Sigmoid colon (tissue), 7 donors: ENCODE results near the gene SLC15A3. TPM values are rescaled to one million over a fixed set of nuclear protein-coding genes. Genes with fewer than 3 reads are reported as not detected.

ENCODE experiments used
- DNase-seq: peaks from one replicate; pipeline ENCODE4 v3.0.0-alpha.2; 2019
- H3K27ac ChIP-seq, 4 donors: fragments of 200-600 bp; sonication (generic); one replicate each; pipeline ENCODE4 v1.5.1; 2016 to 2019; ENCODE audit warnings: mild to moderate bottlenecking in 1 of 4
- H3K27me3 ChIP-seq, 3 donors: fragments of 200-600 bp; sonication (generic); one replicate each; pipeline ENCODE4 v1.5.1; 2019; ENCODE audit warnings: mild to moderate bottlenecking in 1 of 3
- H3K36me3 ChIP-seq, 4 donors: fragments of 200-600 bp; sonication (generic); one replicate each; pipeline ENCODE4 v1.5.1; 2016 to 2019
- H3K4me1 ChIP-seq, 4 donors: fragments of 200-600 bp; sonication (generic); one replicate each; pipeline ENCODE4 v1.5.1; 2017 to 2019
- H3K4me3 ChIP-seq, 4 donors: fragments of 200-600 bp; sonication (generic); one replicate each; pipeline ENCODE4 v1.5.1; 2017 to 2019; ENCODE audit warnings: mild to moderate bottlenecking in 2 of 4, moderate library complexity in 1 of 4
- H3K9me3 ChIP-seq, 4 donors: fragments of 200-600 bp in 3 of 4; sonication (generic) in 3 of 4; one replicate each; pipeline versions ENCODE4 v1.5.1 to v1.6.1; 2013 to 2019
- CTCF ChIP-seq, 4 experiments: fragments of 450-650 bp in 3 of 4; fragments of 200-600 bp in 1 of 4; IDR thresholded peaks; one replicate each; pipeline ENCODE4 v1.5.1; 2016 to 2019; ENCODE audit warnings: antibody characterized with exemption in 4 of 4, mild to moderate bottlenecking in 3 of 4, moderate library complexity in 2 of 4
- EP300 ChIP-seq, 4 donors: sonication (generic); formaldehyde crosslinking; IDR thresholded peaks; one replicate each; pipeline ENCODE4 v1.6.1; 2017; ENCODE audit warnings: antibody characterized with exemption in 4 of 4
- POLR2A ChIP-seq, 2 donors: fragments of 450-650 bp; IDR thresholded peaks; one replicate each; pipeline ENCODE4 v1.6.1; 2016; ENCODE audit warnings: antibody characterized with exemption in 2 of 2, mild to moderate bottlenecking in 2 of 2, moderate library complexity in 2 of 2
- POLR2AphosphoS5 ChIP-seq, 4 donors: sonication (generic); formaldehyde crosslinking; IDR thresholded peaks; one replicate each; pipeline ENCODE4 v1.6.1; 2017; ENCODE audit warnings: antibody characterized with exemption in 4 of 4
- WGBS, 2 donors: extraction: QIAGEN DNeasy Blood & Tissue Kit; methylation state at CpG; one replicate each; pipeline ENCODE4 v1.1.7; 2013; 5-methylcytosine and 5-hydroxymethylcytosine counted together
- intact Hi-C: fragments of 100-400 bp; cut with DNase I; formaldehyde crosslinking; loops from one replicate; pipeline ENCODE4 v1.15.1; 2023
- polyA plus RNA-seq, 3 donors: library from polyadenylated mRNA; stranded (reverse); fragments of 200-250 nt; gene quantifications; one replicate each; pipeline ENCODE4 v1.2.3, GENCODE V29; 2013
- total RNA-seq, 4 donors: library from RNA; depleted of rRNA; stranded (reverse); fragments of >200 nt; gene quantifications; one replicate each; pipeline ENCODE4 v1.1.0, GENCODE V29; 2016
- donor health status: healthy with polysubstance abuse.
- donor health status: Bipolar disorder and iron deficiency.
- donor health status: healthy.

Gene SLC15A3
- total and polyA plus RNA-seq, 7 donors: 12.8 to 43.9 (median 21.3) TPM

GRCh38 chr11:60993615-60994014 lies 41.6 kb upstream of the SLC15A3 start:
- H3K9me3 ChIP-seq: no peaks in the 10 kb centered on the region
- no peak for DNase-seq
- intact Hi-C loops: no loop called here
- no peak for TF ChIP-seq CTCF (IDR thresholded peaks at IDR 0.05)
- no peak for TF ChIP-seq POLR2AphosphoS5 (IDR thresholded peaks at IDR 0.05)
- no peak for TF ChIP-seq POLR2A (IDR thresholded peaks at IDR 0.05)
- TF ChIP-seq EP300 (IDR thresholded peaks at IDR 0.05): no peak
- H3K27ac ChIP-seq: no peak overlapping the region
- H3K36me3 ChIP-seq: no peaks in the 10 kb centered on the region
- WGBS, 2 donors: 72 to 77% methylated on average over 7 of the region's 7 CpGs
- H3K4me3 ChIP-seq: no peak overlapping the region
- H3K4me1 ChIP-seq: no peaks in the 10 kb centered on the region
- H3K27me3 ChIP-seq: no peaks in the 10 kb centered on the region

- no peaks in the 10 kb centered on the region for H3K4me1 ChIP-seq
- H3K9me3 ChIP-seq: no peaks in the 10 kb centered on the region
- no peaks in the 10 kb centered on the region for H3K36me3 ChIP-seq
- intact Hi-C loops: no loop called here
- 66 to 74% methylated on average over 5 of the region's 5 CpGs for WGBS, 2 donors
- H3K27me3 ChIP-seq: no peaks in the 10 kb centered on the region
- TF ChIP-seq POLR2AphosphoS5 (IDR thresholded peaks at IDR 0.05): no peak
- TF ChIP-seq EP300 (IDR thresholded peaks at IDR 0.05): no peak
- TF ChIP-seq CTCF (IDR thresholded peaks at IDR 0.05): no peak
- TF ChIP-seq POLR2A (IDR thresholded peaks at IDR 0.05): no peak
- H3K4me3 ChIP-seq: no peak overlapping the region
- no peak for DNase-seq
- H3K27ac ChIP-seq: no peak overlapping the region
These were observed 41.0 kb upstream of the SLC15A3 start for GRCh38 chr11:60992842-60993409.

GRCh38 chr11:60991457-60991856 lies 39.5 kb upstream of the SLC15A3 start:
- H3K4me3 ChIP-seq: no peak overlapping the region
- no peaks in the 10 kb centered on the region for H3K27me3 ChIP-seq
- no peaks in the 10 kb centered on the region for H3K4me1 ChIP-seq
- no peaks in the 10 kb centered on the region for H3K9me3 ChIP-seq
- no peak for TF ChIP-seq POLR2A (IDR thresholded peaks at IDR 0.05)
- no peak for TF ChIP-seq EP300 (IDR thresholded peaks at IDR 0.05)
- TF ChIP-seq POLR2AphosphoS5 (IDR thresholded peaks at IDR 0.05): no peak
- TF ChIP-seq CTCF (IDR thresholded peaks at IDR 0.05): no peak
- WGBS, 2 donors: 76 to 80% methylated on average over 4 of the region's 4 CpGs
- H3K27ac ChIP-seq: no peak overlapping the region
- intact Hi-C loops: no loop called here
- no peaks in the 10 kb centered on the region for H3K36me3 ChIP-seq
- no peak for DNase-seq

GRCh38 chr11:60989093-60989650 lies 37.2 kb upstream of the SLC15A3 start:
- intact Hi-C loops: no loop called here
- Histone ChIP-seq H3K4me1 (no peaks in the 10 kb centered on the region), H3K9me3 (no peaks in the 10 kb centered on the region), H3K4me3 (no peak overlapping the region), H3K27me3 (no peaks in the 10 kb centered on the region), H3K36me3 (no peaks in the 10 kb centered on the region), H3K27ac (no peak overlapping the region)
- DNase-seq: no peak
- TF ChIP-seq POLR2A (IDR thresholded peaks at IDR 0.05): no peak
- no peak for TF ChIP-seq EP300 (IDR thresholded peaks at IDR 0.05)
- no peak for TF ChIP-seq CTCF (IDR thresholded peaks at IDR 0.05)
- TF ChIP-seq POLR2AphosphoS5 (IDR thresholded peaks at IDR 0.05): no peak
- WGBS, 2 donors: 63 to 77% methylated on average over 12 of the region's 12 CpGs

DNA sequence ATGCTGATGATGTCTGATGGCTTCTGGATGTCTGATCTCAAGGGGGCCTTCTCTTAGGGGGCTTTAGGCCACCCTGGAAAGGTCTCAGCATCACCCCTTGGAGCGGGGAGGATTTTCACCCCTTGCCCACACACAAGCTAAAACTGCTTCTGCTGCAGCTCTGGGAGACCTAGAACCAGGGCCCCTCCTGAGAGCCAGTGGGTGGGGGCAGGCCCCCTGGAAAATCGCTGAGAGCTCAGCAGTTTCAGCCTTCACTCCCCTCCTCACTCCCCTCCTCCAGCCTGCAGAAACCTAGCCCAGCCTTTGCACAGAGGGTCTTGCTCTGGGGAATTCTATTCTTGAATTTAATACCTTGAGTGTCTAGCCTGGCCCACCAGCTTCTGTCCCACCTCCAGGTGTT lies 36.7 kb upstream of the SLC15A3 start:
- H3K27me3 ChIP-seq: no peaks in the 10 kb centered on the region
- DNase-seq: no peak
- TF ChIP-seq CTCF (IDR thresholded peaks at IDR 0.05) (no peak), POLR2AphosphoS5 (IDR thresholded peaks at IDR 0.05) (no peak), EP300 (IDR thresholded peaks at IDR 0.05) (no peak)
- H3K36me3 ChIP-seq: no peaks in the 10 kb centered on the region
- H3K27ac ChIP-seq: no peak overlapping the region
- intact Hi-C loops: no loop called here
- no peak overlapping the region for H3K4me3 ChIP-seq
- H3K9me3 ChIP-seq: no peaks in the 10 kb centered on the region
- 65 to 89% methylated on average over 2 of the region's 2 CpGs for WGBS, 2 donors
- H3K4me1 ChIP-seq: no peaks in the 10 kb centered on the region
